GM18867 (cell line): ENCODE measurements around the gene OR2A12.
"Not testable (repeated sequence)": the region's sequence is repeated elsewhere in the genome, so short reads cannot be mapped to it uniquely, and the experiment has no call there.

Source experiments
- ATAC-seq: cut with Tn5 transposase; IDR thresholded peaks from one replicate; pipeline ENCODE4 v1.9.1; 2021; ENCODE audit warnings: mild to moderate bottlenecking, moderate library complexity; ENCODE audit not compliant: unreplicated experiment

Gene OR2A12

GRCh38 chr7:144113651-144114050 is 27.6 kb downstream of the OR2A12 start:
- no peak for ATAC-seq

GRCh38 chr7:144118341-144118740 is 32.3 kb downstream of the OR2A12 start:
- ATAC-seq: no peak

- ATAC-seq: no peak
Observed at GRCh38 chr7:144122876-144123275, 36.8 kb downstream of the OR2A12 start, which contains the start of gene OR2A14. Gene OR2A14 (plus strand): TSS chr7:144123176. CDS start chr7:144129113, 5,937 bp downstream.

GRCh38 chr7:144127714-144128334 is 41.7 kb downstream of the OR2A12 start:
- peak; percentile 100 for ATAC-seq

- ATAC-seq: not testable (repeated sequence)
Observed at GRCh38 chr7:144129601-144130000, 43.5 kb downstream of the OR2A12 start.

- ATAC-seq: no peak
Observed at GRCh38 chr7:144130730-144131129, 44.7 kb downstream of the OR2A12 start.

GRCh38 chr7:144132262-144132661 is 46.2 kb downstream of the OR2A12 start:
- no peak for ATAC-seq

- ATAC-seq: no peak
Observed at GRCh38 chr7:144133307-144133706, 47.2 kb downstream of the OR2A12 start.

- no peak for ATAC-seq
Observed at GRCh38 chr7:144134116-144134515, 48.0 kb downstream of the OR2A12 start.

- ATAC-seq: no peak
Observed at GRCh38 chr7:144137501-144137900, 51.4 kb downstream of the OR2A12 start.

GRCh38 chr7:144142187-144142586 is 56.1 kb downstream of the OR2A12 start:
- ATAC-seq: no peak

- no peak for ATAC-seq
Observed at GRCh38 chr7:144144426-144144825, 58.3 kb downstream of the OR2A12 start.

GRCh38 chr7:144148224-144148827 is 62.2 kb downstream of the OR2A12 start:
- no peak for ATAC-seq
